ENCODE results near the gene ELP4.

ELP4 gene

GRCh38 chr11:31699066-31699465, 189.5 kb downstream of the ELP4 start:
- TF ChIP-seq GATA3 (IDR thresholded peaks at IDR 0.05; ENCODE audit: low read depth, low read length) (no peak), GATA2 (IDR thresholded peaks at IDR 0.05; ENCODE audit: low read depth, low read length) (no peak)

- TF ChIP-seq GATA3 (IDR thresholded peaks at IDR 0.05; ENCODE audit: low read depth, low read length) (no peak), GATA2 (IDR thresholded peaks at IDR 0.05; ENCODE audit: low read depth, low read length) (no peak)
Measured at GRCh38 chr11:31702966-31703365, 193.4 kb downstream of the ELP4 start.

- TF ChIP-seq GATA2 (IDR thresholded peaks at IDR 0.05; ENCODE audit: low read depth, low read length) = no peak
- TF ChIP-seq GATA3 (IDR thresholded peaks at IDR 0.05; ENCODE audit: low read depth, low read length) = no peak
Measured at GRCh38 chr11:31706357-31706756, 196.8 kb downstream of the ELP4 start.

GRCh38 chr11:31711137-31711536, 201.6 kb downstream of the ELP4 start:
- TF ChIP-seq GATA2 (IDR thresholded peaks at IDR 0.05; ENCODE audit: low read depth, low read length) (no peak), GATA3 (IDR thresholded peaks at IDR 0.05; ENCODE audit: low read depth, low read length) (no peak)

GRCh38 chr11:31712851-31713250, 203.3 kb downstream of the ELP4 start:
- no peak for TF ChIP-seq GATA2 (IDR thresholded peaks at IDR 0.05; ENCODE audit: low read depth, low read length)
- TF ChIP-seq GATA3 (IDR thresholded peaks at IDR 0.05; ENCODE audit: low read depth, low read length) = no peak

DNA sequence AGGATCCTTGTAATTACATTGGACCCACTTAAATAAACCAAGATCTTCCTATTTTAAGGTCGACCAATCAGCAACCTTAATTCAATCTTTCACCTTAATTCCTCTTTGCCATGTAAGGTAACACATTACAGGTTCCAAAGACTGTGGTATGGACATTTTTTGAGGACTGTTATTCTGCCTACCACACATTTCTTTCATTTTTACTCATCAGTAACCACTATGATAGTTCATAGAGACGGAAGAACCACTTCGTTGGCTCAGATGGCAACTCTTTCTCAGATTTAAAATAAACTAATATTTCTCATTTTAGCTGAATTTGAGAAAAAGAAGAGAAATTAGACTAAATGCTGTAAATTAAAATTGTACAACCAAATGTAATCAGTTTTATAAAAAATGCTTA, 205.3 kb downstream of the ELP4 start:
- TF ChIP-seq GATA3 (IDR thresholded peaks at IDR 0.05; ENCODE audit: low read depth, low read length) = no peak
- no peak for TF ChIP-seq GATA2 (IDR thresholded peaks at IDR 0.05; ENCODE audit: low read depth, low read length)

GRCh38 chr11:31720225-31720624, 210.7 kb downstream of the ELP4 start:
- TF ChIP-seq GATA3 (IDR thresholded peaks at IDR 0.05; ENCODE audit: low read depth, low read length) (no peak), GATA2 (IDR thresholded peaks at IDR 0.05; ENCODE audit: low read depth, low read length) (no peak)

- TF ChIP-seq GATA3 (IDR thresholded peaks at IDR 0.05; ENCODE audit: low read depth, low read length) = no peak
- no peak for TF ChIP-seq GATA2 (IDR thresholded peaks at IDR 0.05; ENCODE audit: low read depth, low read length)
Measured at GRCh38 chr11:31720671-31721365, 211.3 kb downstream of the ELP4 start.

- TF ChIP-seq GATA2 (IDR thresholded peaks at IDR 0.05; ENCODE audit: low read depth, low read length) (no peak), GATA3 (IDR thresholded peaks at IDR 0.05; ENCODE audit: low read depth, low read length) (no peak)
Measured at GRCh38 chr11:31722754-31723153, 213.2 kb downstream of the ELP4 start.

DNA sequence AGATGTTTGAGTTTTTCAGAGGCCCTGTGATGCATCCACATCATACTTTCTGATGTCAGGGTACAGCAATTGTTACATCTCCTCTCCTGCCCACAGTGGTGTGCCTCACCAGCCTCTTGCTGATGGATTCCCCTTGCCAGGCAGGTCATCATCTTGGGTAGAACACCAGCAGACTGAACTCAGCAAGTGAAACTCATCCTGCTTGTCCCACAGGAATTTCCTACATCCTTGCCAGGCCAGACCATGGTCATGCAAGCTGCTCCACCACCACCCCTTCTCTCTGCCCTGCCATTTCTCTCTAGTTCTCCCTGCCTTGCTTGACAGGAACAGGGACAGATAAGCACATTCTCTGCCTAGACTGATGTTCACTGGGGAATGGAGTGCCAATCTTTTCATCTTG, 215.6 kb downstream of the ELP4 start:
- TF ChIP-seq GATA2 (IDR thresholded peaks at IDR 0.05; ENCODE audit: low read depth, low read length) (no peak), GATA3 (IDR thresholded peaks at IDR 0.05; ENCODE audit: low read depth, low read length) (no peak)

DNA sequence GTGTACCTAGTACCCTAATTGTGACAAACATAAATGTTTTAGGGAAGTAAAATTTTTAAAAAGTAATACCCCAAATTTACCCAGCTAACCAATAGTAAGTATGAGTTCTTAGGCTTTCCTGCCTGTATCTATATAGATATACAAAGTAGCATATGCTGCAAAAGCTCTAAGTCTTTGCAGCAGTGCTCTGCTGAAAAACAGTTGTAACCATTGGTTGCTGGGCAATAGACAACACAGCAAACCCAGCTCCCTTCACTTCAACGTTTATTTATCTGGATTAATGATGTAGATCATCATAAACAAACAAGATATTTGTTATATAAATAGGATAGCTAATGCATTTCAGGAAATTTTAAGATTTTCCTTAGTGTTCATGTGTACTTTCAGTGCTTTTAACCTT, 218.9 kb downstream of the ELP4 start:
- no peak for TF ChIP-seq GATA3 (IDR thresholded peaks at IDR 0.05; ENCODE audit: low read depth, low read length)
- TF ChIP-seq GATA2 (IDR thresholded peaks at IDR 0.05; ENCODE audit: low read depth, low read length) = no peak

- TF ChIP-seq GATA3 (IDR thresholded peaks at IDR 0.05; ENCODE audit: low read depth, low read length) (no peak), GATA2 (IDR thresholded peaks at IDR 0.05; ENCODE audit: low read depth, low read length) (no peak)
Measured at GRCh38 chr11:31740131-31740530, 230.6 kb downstream of the ELP4 start.

DNA sequence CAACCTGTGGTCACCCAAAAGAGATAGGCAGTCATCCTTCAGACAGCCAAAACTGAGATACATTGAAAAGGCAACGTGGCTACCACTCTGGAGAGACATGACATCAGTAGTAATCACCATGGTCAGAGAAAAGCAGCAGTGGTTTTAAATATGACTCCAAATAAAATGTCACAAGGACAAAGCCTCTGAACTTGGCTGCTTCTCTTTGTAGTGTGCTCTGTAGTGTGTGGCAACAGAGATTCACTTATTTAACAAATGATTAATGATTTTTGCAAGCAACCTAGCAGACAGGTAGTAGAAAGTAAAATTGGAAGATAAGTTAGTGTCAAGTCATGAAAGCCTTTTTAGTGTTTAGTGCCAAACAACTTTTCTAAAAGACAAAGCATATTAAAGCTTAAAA, 238.0 kb downstream of the ELP4 start:
- TF ChIP-seq GATA3 (IDR thresholded peaks at IDR 0.05; ENCODE audit: low read depth, low read length) = no peak
- TF ChIP-seq GATA2 (IDR thresholded peaks at IDR 0.05; ENCODE audit: low read depth, low read length) = no peak

GRCh38 chr11:31757260-31757835, 247.8 kb downstream of the ELP4 start:
- TF ChIP-seq GATA3 (IDR thresholded peaks at IDR 0.05; ENCODE audit: low read depth, low read length) (no peak), GATA2 (IDR thresholded peaks at IDR 0.05; ENCODE audit: low read depth, low read length) (no peak)

DNA sequence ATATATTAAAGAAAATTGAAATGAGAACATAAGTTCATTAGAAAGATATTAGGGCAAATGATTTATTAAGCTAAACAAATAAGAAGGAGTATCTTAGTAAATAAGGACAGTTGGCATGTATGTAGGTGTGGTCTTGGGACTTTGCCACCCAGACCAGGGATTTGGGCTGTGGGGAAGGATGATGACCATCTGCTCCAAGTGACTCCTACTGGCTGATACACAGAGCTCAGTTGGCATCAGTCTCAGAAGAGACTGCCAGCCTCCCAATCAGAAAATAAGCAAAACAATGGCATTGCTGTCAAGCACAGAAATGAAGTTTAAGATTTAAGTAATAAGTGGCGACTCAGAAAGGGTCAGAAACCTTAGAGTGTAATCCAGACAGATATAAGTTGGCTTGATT, 252.1 kb downstream of the ELP4 start:
- TF ChIP-seq GATA3 (IDR thresholded peaks at IDR 0.05; ENCODE audit: low read depth, low read length) (no peak), GATA2 (IDR thresholded peaks at IDR 0.05; ENCODE audit: low read depth, low read length) (no peak)

All from SH-SY5Y (cell line).